ENCODE results near the gene KCND3. TPM values are rescaled to one million over a fixed set of nuclear protein-coding genes. Genes with fewer than 3 reads are reported as not detected.

Gene KCND3
- total and polyA plus RNA-seq, 2 of the 4 experiments (the other 2 are of a cell fraction) = under 0.01 to 0.03 TPM

DNA sequence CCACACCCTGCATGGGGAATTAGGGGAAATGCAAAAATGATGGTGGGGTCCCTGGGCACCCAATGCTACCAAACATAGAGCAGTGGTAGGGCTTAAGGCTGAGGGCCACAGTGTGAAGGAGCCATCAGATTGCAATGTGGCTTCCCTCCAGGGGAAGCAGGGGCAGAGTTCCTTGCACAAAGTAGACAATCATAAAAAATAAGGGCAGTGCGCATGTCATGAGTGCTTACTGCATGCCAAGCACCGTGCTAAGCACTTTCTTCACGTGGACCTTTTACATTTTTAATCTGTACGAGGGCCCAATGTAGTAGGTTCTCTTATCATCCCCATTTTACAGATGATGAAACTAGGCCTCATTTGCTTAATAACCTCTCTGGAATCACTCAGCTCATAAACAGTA lies 177.2 kb downstream of the KCND3 start:
- Histone ChIP-seq H4K8ac (ENCODE audit: low read depth in 2 of 2, low read length in 2 of 2) (no peak overlapping the region), H3K4me2 (ENCODE audit: low read depth, low read length) (no peak overlapping the region), H3K27ac (ENCODE audit: insufficient read depth, low read length) (no peak overlapping the region), H3K9ac (ENCODE audit: low read depth, low read length) (no peak overlapping the region), H3K4me1 (ENCODE audit: control insufficient read depth, insufficient read depth, low read length) (no peaks in the 10 kb centered on the region), H3K14ac (replicated peaks; ENCODE audit: low read depth, low read length) (no peak overlapping the region), H3K4me3 (ENCODE audit: insufficient read depth, low read depth, low read length) (no peak overlapping the region), H2AFZ (replicated peaks; ENCODE audit: low read length, poor library complexity) (no peak overlapping the region), H3K18ac (ENCODE audit: low read depth, low read length) (no peak overlapping the region), H3K9me3 (ENCODE audit: control insufficient read depth, insufficient read depth, low read length) (no peaks in the 10 kb centered on the region), H2BK5ac (ENCODE audit: low read depth, low read length, poor library complexity, severe bottlenecking) (no peak overlapping the region), H2BK120ac (ENCODE audit: low read depth, low read length) (no peak overlapping the region), H3K9me1 (ENCODE audit: insufficient read depth, low read length) (no peaks in the 10 kb centered on the region), H2BK20ac (ENCODE audit: low read depth, low read length) (no peak overlapping the region), H3K27me3 (ENCODE audit: control insufficient read depth, insufficient read depth, low read length) (peaks cover 18% of the 10 kb centered on the region), H4K20me1 (ENCODE audit: insufficient read depth, low read length) (no peaks in the 10 kb centered on the region), H3K56ac (ENCODE audit: extremely low read depth, insufficient read depth, low read length) (no peak overlapping the region), H4K5ac (ENCODE audit: low read depth, low read length) (no peak overlapping the region), H2BK15ac (ENCODE audit: low read depth, low read length) (no peak overlapping the region), H3K23ac (ENCODE audit: low read depth, low read length) (no peak overlapping the region), H2AK5ac (ENCODE audit: low read depth, low read length) (no peak overlapping the region), H3K36me3 (ENCODE audit: control insufficient read depth, insufficient read depth, low read length) (no peaks in the 10 kb centered on the region), H3K79me1 (ENCODE audit: low read depth in 1 of 2, low read length in 2 of 2) (no peaks in the 10 kb centered on the region), H2AK9ac (replicated peaks; ENCODE audit: low read depth, low read length, poor library complexity) (no peak overlapping the region), H3K4ac (ENCODE audit: low read depth, low read length) (no peak overlapping the region), H4K91ac (ENCODE audit: insufficient read depth, low read depth, low read length) (no peak overlapping the region)
- dilution Hi-C loops (cut with HindIII; ENCODE audit: low sequenced_read_pairs, unreplicated experiment) = no loop called here
- ATAC-seq (ENCODE audit: low read depth) (no peak), DNase-seq (no peak)
- intact Hi-C loops (cut with micrococcal nuclease) = no loop called here
- CTCF ChIA-PET = no interaction called here
- POLR2A ChIA-PET (ENCODE audit: unreplicated experiment) = no interaction called here
- no CpG with 5 or more reads among the region's 4 CpGs for WGBS, 2 experiments (ENCODE audit: extremely low coverage in 2 of 2, insufficient read length in 1 of 2)
- in situ Hi-C loops (cut with MboI; ENCODE audit: low sequenced_read_pairs) = no loop called here
- no peak for TF ChIP-seq RAD21 (IDR thresholded peaks at IDR 0.05; ENCODE audit: low read length)
- TF ChIP-seq FOS (IDR thresholded peaks at IDR 0.05; ENCODE audit: low read depth, low read length) = no peak
- TF ChIP-seq CEBPB (IDR thresholded peaks at IDR 0.05; ENCODE audit: low read depth, low read length) = no peak
- no peak for TF ChIP-seq MAZ (IDR thresholded peaks at IDR 0.05; ENCODE audit: borderline replicate concordance, low read depth, low read length)
- TF ChIP-seq RFX5 (IDR thresholded peaks at IDR 0.05; ENCODE audit: low read depth, low read length) = no peak
- TF ChIP-seq, protein P1, sequence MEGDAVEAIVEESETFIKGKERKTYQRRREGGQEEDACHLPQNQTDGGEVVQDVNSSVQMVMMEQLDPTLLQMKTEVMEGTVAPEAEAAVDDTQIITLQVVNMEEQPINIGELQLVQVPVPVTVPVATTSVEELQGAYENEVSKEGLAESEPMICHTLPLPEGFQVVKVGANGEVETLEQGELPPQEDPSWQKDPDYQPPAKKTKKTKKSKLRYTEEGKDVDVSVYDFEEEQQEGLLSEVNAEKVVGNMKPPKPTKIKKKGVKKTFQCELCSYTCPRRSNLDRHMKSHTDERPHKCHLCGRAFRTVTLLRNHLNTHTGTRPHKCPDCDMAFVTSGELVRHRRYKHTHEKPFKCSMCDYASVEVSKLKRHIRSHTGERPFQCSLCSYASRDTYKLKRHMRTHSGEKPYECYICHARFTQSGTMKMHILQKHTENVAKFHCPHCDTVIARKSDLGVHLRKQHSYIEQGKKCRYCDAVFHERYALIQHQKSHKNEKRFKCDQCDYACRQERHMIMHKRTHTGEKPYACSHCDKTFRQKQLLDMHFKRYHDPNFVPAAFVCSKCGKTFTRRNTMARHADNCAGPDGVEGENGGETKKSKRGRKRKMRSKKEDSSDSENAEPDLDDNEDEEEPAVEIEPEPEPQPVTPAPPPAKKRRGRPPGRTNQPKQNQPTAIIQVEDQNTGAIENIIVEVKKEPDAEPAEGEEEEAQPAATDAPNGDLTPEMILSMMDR (conservative IDR thresholded peaks at IDR 0.05; ENCODE audit: low read depth, low read length) = no peak
- no peak for TF ChIP-seq CHD1 (IDR thresholded peaks at IDR 0.05; ENCODE audit: low read depth, low read length)
- BruUV-seq (replicated peaks) = no TSS peak

All from IMR-90 (cell line).